Lung (tissue), 16 donors: ENCODE data around the gene RIOX2. TPM values are rescaled to one million over a fixed set of nuclear protein-coding genes. Genes with fewer than 3 reads are reported as not detected.

Experiments
- ATAC-seq: fragments of 200-7000 bp; cut with Tn5 transposase; one replicate; pipeline ENCODE4 v1.9.1; 2020; ENCODE audit warnings: moderate number of reproducible peaks; ENCODE audit not compliant: insufficient read depth, low FRiP score
- DNase-seq, 3 donors: peaks; one replicate each; pipeline ENCODE4 v3.0.0-alpha.2; 2013 to 2017
- H3K27ac ChIP-seq, 2 donors: one replicate each; pipeline ENCODE4 v1.5.1; 2013; ENCODE audit warnings: mild to moderate bottlenecking in 2 of 2, moderate library complexity in 2 of 2, control low read depth in 1 of 2, inconsistent platforms in 1 of 2, low read depth in 1 of 2, low read length in 1 of 2
- H3K27me3 ChIP-seq, 3 donors: one replicate each; pipeline ENCODE4 v1.5.1; 2013; ENCODE audit warnings: low read length in 2 of 3; ENCODE audit not compliant: control insufficient read depth in 3 of 3, insufficient read depth in 3 of 3
- H3K36me3 ChIP-seq, 4 donors: one replicate each; pipeline ENCODE4 v1.5.1; 2013; ENCODE audit warnings: low read length in 4 of 4, mild to moderate bottlenecking in 1 of 4, moderate library complexity in 1 of 4; ENCODE audit not compliant: control insufficient read depth in 4 of 4, insufficient read depth in 4 of 4
- H3K4me1 ChIP-seq, 5 donors: one replicate each; pipeline ENCODE4 v1.5.1; 2013; ENCODE audit warnings: low read length in 5 of 5, mild to moderate bottlenecking in 2 of 5, moderate library complexity in 1 of 5; ENCODE audit not compliant: control insufficient read depth in 5 of 5, insufficient read depth in 5 of 5
- H3K4me3 ChIP-seq: one replicate; pipeline ENCODE4 v1.5.1; 2013; ENCODE audit warnings: mild to moderate bottlenecking, control low read depth, moderate library complexity
- H3K9ac ChIP-seq, 2 donors: one replicate each; pipeline ENCODE4 v1.5.1; 2013; ENCODE audit warnings: low read length in 2 of 2, control low read depth in 1 of 2; ENCODE audit not compliant: insufficient read depth in 1 of 2
- H3K9me3 ChIP-seq, 4 donors: one replicate each; pipeline ENCODE4 v1.5.1; 2013; ENCODE audit warnings: low read length in 3 of 4, mild to moderate bottlenecking in 1 of 4, moderate library complexity in 1 of 4; ENCODE audit not compliant: control insufficient read depth in 4 of 4, insufficient read depth in 3 of 4
- WGBS, 2 donors: extraction: QIAGEN DNeasy Blood & Tissue Kit; methylation state at CpG; one replicate each; pipeline ENCODE4 v1.1.7; 2013; 5-methylcytosine and 5-hydroxymethylcytosine counted together
- long read RNA-seq, 5 donors: transcript quantifications; one replicate each; lab custom pipeline, GENCODE V29; 2026
- polyA plus RNA-seq, 2 donors: library from polyadenylated mRNA; stranded (reverse); fragments of 200-250 nt; gene quantifications; one replicate each; pipeline ENCODE4 v1.2.1, GENCODE V29; 2013
- total RNA-seq, 2 donors: library from RNA; depleted of rRNA in 1 of 2; stranded (reverse); fragments of >200 nt in 1 of 2; gene quantifications; one replicate each; pipeline ENCODE4 v1.2.1, GENCODE V29; 2014 to 2021
- TF ChIP-seq, protein P1 (sequence below): IDR thresholded peaks from 2 replicates; pipeline ENCODE4 v1.5.1; 2012; ENCODE audit warnings: mild to moderate bottlenecking; ENCODE audit errors: control extremely low read depth, extremely low read depth
- donor health status: control.
- donor health status: control.
- donor health status: Bipolar disorder and iron deficiency.
- donor health status: healthy.
- donor health status: DM: yes; HTN: yes; CAD: no.

Gene RIOX2
- total RNA-seq (10 to 100 TPM; 26.8 to 41.3 TPM), polyA plus RNA-seq (10 to 100 TPM; 16.3 to 17.6 TPM)
- long read RNA-seq, donor 1, transcript RIOX2-203 (10 exons, 2,341 nt) = major isoform, 8 of 13 reads
- long read RNA-seq, donor 1, partial matches to known transcripts = 5 of 13 reads
- long read RNA-seq, donor 1, other reads (novel, unspliced or antisense) = 0 of 13 reads
- long read RNA-seq, donor 2, partial matches to known transcripts = 0 of 1 reads
- long read RNA-seq, donor 2, other reads (novel, unspliced or antisense) = 0 of 1 reads
- long read RNA-seq, donor 3, partial matches to known transcripts = 0 of 1 reads
- long read RNA-seq, donor 3, other reads (novel, unspliced or antisense) = 0 of 1 reads
- long read RNA-seq, donor 4 = 0 reads
- long read RNA-seq, donor 5, transcript RIOX2-203 (10 exons, 2,341 nt) = major isoform, 7 of 10 reads
- long read RNA-seq, donor 5, partial matches to known transcripts = 0 of 10 reads
- long read RNA-seq, donor 5, other reads (novel, unspliced or antisense) = 0 of 10 reads

DNA sequence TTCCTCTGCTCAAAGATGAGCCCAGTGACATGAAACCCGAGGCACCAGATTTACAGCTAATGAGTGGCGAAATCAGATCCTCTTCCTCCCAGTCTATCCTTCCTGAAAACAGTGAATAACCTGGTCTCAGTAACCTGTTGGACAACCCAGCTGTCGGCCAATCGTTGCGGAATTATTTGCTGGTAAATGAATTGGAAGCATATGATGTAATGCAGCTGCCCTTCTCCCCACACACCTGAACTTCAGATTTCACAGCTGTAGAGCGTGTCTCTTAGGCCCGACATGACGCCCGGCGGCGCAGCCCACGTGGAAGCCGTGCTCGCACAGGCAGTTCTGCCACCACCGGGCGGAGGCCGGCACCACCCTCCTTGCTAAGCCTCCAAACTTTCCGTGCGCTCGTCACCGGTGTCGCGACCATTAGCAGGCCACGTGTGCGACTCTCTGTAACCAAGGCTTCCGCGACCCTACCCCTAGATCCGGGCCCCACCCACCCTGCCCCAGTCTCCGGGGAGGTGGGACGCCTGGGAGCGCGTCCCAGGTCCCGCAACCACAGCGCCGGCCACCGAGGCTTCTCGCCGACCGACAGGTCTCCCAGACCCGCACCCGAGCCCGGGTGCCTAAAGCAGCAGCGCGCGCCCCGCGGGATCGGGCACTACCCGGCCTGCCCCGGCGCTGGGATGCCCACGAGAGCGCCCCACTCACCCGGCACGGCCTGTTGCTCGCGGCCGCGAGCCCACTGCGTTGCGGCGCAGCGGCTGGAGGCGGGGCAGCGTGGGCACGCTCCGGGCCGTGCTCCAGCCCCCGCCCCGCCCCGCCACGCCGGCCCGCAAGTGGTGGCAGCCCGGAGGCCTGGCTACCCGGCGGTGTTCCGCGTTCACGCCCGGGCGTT, at the start of gene RIOX2:
Gene RIOX2, minus strand, starts transcription at position 753 of the 889 bp plus-strand sequence. CDS start 4,838 bp downstream, outside the sequence.
- WGBS, 2 donors = 1 to 3% methylated on average over 72 to 82 of the region's 82 CpGs
- peaks cover 0 to 2% (median 0%) of the 10 kb centered on the region in 4 donors for H3K9me3 ChIP-seq
- H3K4me1 ChIP-seq = peaks cover 0 to 37% (median 0%) of the 10 kb centered on the region in 5 donors
- H3K4me3 ChIP-seq = peak within 1 kb of the TSS; percentile 83
- H3K36me3 ChIP-seq = peaks cover 0 to 2% (median under 1%) of the 10 kb centered on the region in 4 donors
- no peaks in the 10 kb centered on the region for H3K27me3 ChIP-seq
- H3K9ac ChIP-seq = peak within 1 kb of the TSS; percentile 65 to 79
- H3K27ac ChIP-seq = peak within 1 kb of the TSS; percentile 80 to 93
- TF ChIP-seq, protein P1, sequence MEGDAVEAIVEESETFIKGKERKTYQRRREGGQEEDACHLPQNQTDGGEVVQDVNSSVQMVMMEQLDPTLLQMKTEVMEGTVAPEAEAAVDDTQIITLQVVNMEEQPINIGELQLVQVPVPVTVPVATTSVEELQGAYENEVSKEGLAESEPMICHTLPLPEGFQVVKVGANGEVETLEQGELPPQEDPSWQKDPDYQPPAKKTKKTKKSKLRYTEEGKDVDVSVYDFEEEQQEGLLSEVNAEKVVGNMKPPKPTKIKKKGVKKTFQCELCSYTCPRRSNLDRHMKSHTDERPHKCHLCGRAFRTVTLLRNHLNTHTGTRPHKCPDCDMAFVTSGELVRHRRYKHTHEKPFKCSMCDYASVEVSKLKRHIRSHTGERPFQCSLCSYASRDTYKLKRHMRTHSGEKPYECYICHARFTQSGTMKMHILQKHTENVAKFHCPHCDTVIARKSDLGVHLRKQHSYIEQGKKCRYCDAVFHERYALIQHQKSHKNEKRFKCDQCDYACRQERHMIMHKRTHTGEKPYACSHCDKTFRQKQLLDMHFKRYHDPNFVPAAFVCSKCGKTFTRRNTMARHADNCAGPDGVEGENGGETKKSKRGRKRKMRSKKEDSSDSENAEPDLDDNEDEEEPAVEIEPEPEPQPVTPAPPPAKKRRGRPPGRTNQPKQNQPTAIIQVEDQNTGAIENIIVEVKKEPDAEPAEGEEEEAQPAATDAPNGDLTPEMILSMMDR = no peak
- peak; percentile 99 for ATAC-seq
- DNase-seq = peak; percentile 74 to 81 (median 76)

DNA sequence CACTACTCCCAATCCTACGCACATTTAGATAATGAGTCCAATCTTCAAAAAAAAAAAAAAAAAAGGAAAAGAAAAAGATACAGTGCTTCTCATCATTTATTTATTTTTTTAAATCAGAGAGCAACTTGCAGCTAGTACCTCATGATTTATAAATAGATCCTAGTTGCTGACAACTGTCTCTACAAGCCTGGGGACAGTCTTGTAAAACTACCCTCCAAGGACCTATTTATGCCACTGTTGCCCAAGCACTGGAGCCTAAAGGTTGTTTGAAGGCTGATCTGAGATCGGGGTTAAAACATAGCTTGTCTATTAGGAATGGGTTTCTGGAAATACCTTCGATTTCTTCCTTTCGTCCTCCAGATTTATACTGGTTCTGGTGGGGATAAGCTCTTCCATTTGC, 48.2 kb upstream of the RIOX2 start:
- TF ChIP-seq, protein P1 = no peak
- peaks cover 0 to 16% (median 0%) of the 10 kb centered on the region in 5 donors for H3K4me1 ChIP-seq
- no peaks in the 10 kb centered on the region for H3K9me3 ChIP-seq
- H3K36me3 ChIP-seq = no peaks in the 10 kb centered on the region
- H3K4me3 ChIP-seq = no peak overlapping the region
- 94 to 97% methylated on average over 4 of the region's 4 CpGs for WGBS, 2 donors
- no peaks in the 10 kb centered on the region for H3K27me3 ChIP-seq
- no peak overlapping the region for H3K27ac ChIP-seq
- ATAC-seq (no peak), DNase-seq (no peak)
- H3K9ac ChIP-seq = no peak overlapping the region

DNA sequence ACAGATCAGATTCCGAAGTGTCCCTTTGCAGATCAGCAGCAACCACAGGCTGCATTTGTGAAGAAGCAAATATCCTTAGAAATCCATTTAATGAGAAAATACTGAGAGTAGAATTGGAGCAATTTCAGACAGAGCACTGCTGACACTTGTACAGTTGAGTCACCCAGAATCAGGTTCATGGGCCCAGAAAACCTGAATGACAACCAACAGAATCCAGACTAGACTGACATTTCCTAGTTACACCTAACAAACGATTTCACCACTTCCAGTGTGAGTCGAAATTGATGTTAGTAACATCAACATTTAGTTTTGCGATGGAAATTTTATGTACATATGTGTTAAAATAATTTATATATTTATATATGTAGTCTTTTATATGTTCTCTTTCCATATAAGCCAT, 46.1 kb upstream of the RIOX2 start:
- no peak overlapping the region for H3K4me3 ChIP-seq
- no peak for ATAC-seq
- H3K4me1 ChIP-seq = peaks cover 2 to 29% (median 5%) of the 10 kb centered on the region in 5 donors
- TF ChIP-seq, protein P1 = no peak
- no peak overlapping the region for H3K9ac ChIP-seq
- WGBS, 2 donors = 90 to 93% methylated on average over 4 of the region's 4 CpGs
- no peak for DNase-seq
- no peaks in the 10 kb centered on the region for H3K27me3 ChIP-seq
- H3K27ac ChIP-seq = no peak overlapping the region
- H3K36me3 ChIP-seq = no peaks in the 10 kb centered on the region
- no peaks in the 10 kb centered on the region for H3K9me3 ChIP-seq
